ENCODE measurements around the gene GDNF.
"Not testable (repeated sequence)": the region's sequence is repeated elsewhere in the genome, so short reads cannot be mapped to it uniquely, and the experiment has no call there.

GDNF gene, protein sequence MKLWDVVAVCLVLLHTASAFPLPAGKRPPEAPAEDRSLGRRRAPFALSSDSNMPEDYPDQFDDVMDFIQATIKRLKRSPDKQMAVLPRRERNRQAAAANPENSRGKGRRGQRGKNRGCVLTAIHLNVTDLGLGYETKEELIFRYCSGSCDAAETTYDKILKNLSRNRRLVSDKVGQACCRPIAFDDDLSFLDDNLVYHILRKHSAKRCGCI

DNA sequence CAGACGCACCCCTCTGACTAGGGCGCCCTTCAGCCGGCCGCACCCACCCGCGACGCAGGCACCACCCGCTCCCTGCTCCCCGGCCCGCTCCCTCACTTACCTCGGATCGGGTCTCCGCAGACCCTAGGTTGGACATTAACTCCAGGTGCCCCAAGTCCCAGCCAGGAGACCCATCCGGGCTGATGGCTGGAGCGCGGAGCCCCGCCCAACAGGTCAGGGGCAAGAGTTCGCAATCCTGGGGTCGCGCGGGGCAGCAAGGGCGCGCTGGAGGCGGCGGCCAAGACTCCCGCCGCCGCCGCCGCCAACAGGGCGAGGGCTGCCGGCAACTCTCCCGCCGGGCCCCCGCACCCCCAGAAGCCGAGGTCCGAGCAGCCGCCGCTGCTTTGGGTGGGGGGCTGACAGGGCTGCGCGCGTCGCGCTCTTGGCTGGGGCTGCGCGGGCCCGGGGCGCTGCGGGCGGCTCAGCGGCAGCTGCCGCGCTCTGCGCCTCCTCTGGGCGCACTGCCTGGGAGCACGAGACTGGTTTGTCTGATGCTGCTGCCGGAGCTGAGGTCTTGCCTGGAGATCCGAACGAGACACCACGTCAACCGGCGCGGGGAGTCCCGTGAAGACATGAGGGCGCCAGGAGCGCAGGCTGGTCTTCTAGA, at the start of gene GDNF:
TSS of gene GDNF (minus strand) at position 635 of the 646 bp plus-strand sequence. CDS start 5,245 bp downstream, outside the sequence.
- no peak for DNase-seq

DNA sequence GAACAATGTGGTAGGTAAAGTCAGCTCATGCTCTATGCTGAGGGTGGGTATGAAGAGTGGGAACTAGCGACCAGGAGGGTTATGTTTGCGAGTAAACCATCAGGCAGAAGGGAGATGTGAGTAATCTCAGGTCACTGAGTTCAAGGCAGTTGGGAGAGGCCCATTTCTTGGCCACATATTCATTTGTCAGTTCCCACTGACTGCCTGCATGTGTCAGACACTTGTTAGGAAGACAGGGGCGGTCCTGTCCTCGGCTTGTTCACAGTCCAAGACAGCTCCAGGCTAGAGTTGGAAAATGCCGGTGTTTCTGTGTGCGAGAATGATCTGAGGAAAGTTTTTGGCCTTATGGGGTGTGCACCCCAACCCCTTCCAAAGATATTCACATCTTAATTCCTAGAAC, 48.6 kb upstream of the GDNF start:
- DNase-seq: no peak

- no peak for DNase-seq
Measured at GRCh38 chr5:37886242-37886905, 46.5 kb upstream of the GDNF start.

DNA sequence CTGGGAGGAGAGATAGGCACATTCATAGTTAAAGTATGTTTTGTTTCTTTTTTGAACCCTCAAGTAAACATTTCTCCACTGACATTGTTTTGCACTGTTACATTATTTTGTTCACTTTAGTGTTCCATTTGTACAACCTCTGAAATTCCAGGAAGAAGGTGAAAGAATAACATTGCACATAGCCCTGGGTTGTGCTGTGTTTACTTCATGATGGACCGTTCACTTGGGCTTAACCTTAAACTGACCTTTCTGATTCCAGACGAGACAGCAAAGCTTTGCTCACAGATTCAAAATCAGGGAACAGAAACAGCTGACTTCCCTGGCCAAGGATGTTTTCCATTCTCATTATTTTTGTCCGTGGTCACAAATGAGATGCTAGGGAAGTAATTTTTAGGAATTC, 42.8 kb upstream of the GDNF start:
- no peak for DNase-seq

- no peak for DNase-seq
Measured at GRCh38 chr5:37881359-37881758, 41.5 kb upstream of the GDNF start.

DNA sequence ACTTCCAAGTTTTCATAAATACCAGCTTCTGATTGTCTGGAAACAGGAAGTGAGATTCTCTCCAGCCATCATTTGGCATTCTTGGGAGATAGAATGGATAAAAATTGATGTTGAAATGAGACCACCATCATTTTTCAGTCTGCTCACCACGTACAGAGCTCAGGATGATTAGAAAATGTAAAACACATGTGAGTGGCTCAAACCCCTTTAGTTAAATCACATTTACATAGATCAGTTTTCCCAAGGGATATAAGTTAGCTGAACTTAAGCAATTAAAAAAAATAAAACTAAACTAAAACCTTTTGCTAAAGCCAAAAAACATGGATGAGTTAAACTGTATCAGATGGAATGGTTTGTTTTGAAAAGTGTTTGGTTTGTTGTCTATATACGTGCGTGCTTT, 37.1 kb upstream of the GDNF start:
- no peak for DNase-seq

DNA sequence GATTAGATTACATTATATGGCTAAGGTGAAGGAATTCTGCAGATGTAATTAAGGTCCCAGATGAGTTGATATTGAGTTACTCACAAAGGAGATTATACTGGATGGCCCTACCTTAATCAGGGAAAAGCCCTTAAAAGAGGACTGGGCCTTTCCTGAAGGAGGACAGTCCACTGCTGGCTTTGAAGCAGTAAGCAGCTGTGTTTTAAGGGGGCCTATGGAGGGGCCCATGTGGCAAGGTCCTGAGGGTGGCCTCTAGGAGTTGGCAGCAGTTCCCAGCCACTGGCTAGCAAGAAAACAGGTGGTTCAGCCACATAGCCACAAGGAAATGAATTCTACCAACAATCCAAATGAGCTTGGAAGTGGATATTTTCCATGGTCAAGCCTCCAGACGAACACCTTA, 36.4 kb upstream of the GDNF start:
- no peak for DNase-seq

DNA sequence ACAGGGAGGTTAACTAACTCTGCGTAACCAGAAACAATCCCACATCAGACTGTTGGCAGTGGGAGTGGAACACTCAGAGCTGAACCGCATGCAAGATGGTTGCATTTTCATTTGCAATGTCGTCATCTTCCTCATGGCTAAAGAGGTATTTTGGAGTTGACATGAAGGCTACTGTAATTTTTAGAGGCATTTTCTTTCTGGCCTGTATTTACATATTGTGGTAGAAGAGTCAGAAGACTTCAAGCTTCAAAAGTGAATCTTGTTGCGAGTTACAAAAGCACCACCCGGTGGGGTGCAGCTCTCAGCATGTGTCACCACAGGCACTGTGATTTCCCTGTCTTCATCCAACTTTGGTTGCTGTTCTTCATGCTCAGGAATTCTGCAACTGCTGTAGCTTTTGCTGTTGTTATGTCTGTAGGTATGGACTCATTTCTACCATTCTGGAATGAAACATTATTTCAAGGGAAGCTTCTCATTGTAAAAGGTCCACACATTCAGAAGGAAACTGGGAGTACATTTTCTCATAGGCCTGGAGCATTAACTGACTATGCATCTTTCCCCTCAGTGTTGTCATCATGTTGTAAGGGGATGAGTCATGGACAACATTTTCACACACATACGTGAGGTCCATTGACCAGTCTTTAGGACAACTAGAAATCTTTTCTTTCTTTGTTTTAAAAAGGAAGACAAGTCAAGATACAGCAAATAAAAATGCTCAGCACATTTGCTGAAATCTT, 35.4 kb upstream of the GDNF start:
- no peak for DNase-seq

DNA sequence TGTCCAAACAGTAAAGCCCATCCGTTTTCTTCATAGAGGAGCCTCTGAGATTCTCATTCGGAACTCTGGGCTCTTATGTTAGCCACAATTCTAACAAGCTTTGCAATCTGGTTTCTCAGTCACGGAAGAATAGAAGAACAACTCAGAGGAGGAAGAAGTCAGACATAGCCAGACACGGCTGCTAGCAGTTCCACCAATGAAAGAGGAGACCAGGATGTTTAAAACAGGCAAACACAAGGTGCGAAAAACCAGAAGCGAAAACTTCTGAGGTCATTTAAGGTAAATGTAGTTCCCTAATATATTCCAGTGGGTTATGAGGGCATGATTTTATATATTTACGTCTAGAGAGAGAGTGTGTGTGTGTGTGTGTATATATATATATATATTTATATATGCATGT, 34.1 kb upstream of the GDNF start:
- DNase-seq: no peak

DNA sequence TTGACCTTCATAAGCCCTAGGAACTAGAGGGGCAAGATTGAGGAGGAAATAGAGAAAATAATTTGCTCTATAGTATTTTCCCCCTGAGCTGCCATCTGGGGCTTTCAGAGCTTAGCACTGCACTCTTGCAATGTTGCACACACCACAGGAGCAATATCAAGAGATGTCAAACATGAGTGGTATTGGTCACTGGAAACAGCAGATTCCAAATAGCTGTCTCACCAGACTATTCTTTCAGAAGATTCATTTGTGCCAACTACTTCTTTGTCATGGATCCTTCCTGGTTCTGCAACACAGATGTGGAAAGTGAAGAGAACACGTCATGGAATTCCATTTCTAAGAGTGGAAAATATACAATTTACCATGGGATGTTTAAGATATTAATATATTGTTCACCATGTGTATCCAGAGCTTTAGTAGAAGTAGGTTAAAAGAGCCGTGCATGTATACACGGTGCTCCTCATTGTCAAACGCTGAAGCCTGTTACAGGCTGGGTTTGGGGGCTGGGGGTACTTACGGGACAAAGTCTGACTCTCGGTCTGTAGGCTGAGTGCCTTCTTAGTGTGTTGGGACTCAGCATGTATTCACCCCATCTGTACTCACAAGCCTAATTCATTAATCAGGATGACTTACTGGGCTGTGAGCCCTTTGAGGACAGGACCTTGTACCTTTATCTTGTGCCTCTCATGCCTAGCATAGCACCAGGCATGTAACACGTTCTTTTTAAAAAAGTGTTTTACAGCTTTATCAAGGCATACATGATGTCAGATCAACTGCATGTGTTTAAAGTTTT, 31.4 kb upstream of the GDNF start:
- DNase-seq: no peak

DNA sequence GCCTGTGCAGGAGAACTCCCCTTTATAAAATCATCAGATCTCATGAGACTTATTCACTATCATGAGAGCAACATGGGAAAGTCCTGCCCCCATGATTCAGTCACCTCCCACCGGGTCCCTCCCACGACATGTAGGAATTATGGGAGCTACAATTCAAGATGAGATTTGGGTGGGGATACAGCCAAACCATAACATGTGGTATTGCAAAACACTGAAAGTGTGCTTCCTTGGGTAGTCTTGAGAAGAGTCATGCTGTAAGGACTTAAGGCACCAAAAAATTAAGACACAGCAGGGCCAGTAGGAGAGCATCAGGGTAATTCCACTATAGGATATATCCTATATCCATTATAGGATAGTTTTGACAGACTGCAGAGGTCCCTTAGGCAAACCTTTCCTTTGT, 29.4 kb upstream of the GDNF start:
- no peak for DNase-seq

- DNase-seq: no peak
Measured at GRCh38 chr5:37867654-37868053, 27.8 kb upstream of the GDNF start.

- not testable (repeated sequence) for DNase-seq
Measured at GRCh38 chr5:37862907-37863306, 23.1 kb upstream of the GDNF start.

DNA sequence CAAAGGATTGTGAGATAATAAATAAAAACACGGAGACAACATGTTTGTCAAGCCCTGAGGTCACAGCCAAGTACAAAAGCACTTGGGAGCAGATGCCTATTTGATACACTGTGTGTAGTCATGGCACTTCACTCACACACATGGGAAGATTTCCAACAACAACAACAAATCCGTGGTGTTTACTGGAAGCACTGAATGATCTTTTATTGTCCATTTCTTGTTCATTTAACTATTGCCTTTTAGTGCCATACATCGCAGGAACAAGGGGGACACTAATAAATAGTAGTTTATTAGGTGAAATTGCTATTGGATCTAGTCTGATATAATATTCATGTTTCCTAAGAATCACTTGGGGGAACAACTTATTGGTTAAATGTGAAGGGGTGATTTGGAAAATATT, 20.4 kb upstream of the GDNF start:
- DNase-seq: no peak

- no peak for DNase-seq
Measured at GRCh38 chr5:37859805-37860204, 20.0 kb upstream of the GDNF start.

GRCh38 chr5:37858250-37858649, 18.4 kb upstream of the GDNF start:
- DNase-seq: no peak

GRCh38 chr5:37857696-37858095, 17.9 kb upstream of the GDNF start:
- DNase-seq: no peak

DNA sequence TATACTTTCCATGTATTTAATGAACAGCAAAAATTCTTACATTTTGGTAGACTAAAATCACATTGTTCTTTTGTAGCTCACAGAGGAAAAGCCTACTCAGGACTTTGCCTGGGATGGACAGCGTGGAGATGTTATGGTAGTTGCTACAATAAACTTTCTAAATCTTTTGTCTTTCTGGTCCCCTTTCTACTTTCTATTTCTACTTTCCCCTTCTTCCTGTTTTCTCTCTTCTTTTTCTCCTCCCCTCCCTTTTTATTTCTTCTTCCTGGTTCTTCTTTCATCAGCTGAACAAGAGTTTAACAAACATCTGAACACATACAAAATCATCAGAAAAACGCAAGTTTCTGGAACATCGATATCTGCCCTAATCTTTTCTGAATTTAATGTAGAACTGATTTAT, 15.6 kb upstream of the GDNF start:
- DNase-seq: no peak

- no peak for DNase-seq
Measured at GRCh38 chr5:37851305-37851704, 11.5 kb upstream of the GDNF start.

GRCh38 chr5:37850226-37850865, 10.5 kb upstream of the GDNF start:
- DNase-seq: no peak

DNA sequence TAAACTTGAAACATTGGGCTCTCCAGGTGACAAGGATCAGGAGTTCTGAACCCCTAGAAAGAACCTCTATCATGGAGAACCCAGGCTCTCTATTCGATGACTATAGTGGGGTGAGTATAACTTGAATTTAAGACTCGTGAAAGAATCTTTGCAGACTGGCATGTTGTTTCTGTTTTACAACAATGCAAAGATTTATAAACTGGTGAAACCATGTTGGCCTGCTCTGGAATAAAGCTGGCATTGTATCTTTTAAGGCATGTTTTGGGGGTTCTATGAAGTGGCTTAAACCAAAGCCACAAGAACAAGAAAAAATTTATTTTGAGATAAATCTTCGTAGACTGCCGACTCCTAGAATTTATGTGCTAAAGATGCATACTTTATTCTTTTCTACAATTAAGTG, 9.8 kb upstream of the GDNF start:
- no peak for DNase-seq

GRCh38 chr5:37847978-37848425, 8.2 kb upstream of the GDNF start:
- no peak for DNase-seq
